Suppressor macrophage treated with lipopolysaccharide for 1 hour (primary cell): ENCODE data around the gene MAGEB17.
"Not testable (repeated sequence)": the region's sequence is repeated elsewhere in the genome, so short reads cannot be mapped to it uniquely, and the experiment has no call there.

Experiments
- DNase-seq, 3 donors: peaks; one replicate each; pipeline ENCODE4 v3.0.0-alpha.2; 2020 to 2022

The MAGEB17 gene, protein sequence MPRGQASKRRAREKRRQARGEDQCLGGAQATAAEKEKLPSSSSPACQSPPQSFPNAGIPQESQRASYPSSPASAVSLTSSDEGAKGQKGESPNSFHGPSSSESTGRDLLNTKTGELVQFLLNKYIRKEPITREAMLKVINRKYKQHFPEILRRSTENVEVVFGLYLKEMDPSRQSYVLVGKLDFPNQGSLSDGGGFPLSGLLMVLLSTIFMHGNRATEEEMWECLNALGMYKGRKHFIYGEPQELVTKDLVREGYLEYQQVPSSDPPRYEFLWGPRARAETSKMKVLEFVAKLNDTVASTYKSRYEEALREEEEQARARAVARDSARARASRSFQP

DNA sequence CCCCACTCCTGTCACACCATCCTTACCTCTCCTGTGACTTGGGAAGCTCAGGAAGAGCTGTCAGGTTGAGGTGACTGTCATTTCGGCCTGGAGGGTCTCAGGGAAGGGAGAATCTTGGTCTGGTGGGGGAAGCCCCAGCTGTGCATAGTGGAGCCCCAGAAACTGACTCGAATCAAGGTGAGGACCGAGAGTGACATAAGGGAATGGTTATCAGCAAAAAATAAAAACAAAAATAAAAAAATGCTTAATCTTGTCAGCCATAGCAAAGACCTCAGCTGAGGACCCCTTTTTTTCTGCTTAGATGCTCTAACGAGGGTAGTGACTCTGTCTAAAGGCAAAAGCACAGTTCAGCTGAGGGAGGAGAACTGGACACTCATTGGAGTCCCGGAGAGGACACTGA, at the start of gene MAGEB17:
TSS of gene MAGEB17 (plus strand) at position 301 of the 400 bp plus-strand sequence. CDS start 2,902 bp downstream, outside the sequence.
- no peak for DNase-seq

DNA sequence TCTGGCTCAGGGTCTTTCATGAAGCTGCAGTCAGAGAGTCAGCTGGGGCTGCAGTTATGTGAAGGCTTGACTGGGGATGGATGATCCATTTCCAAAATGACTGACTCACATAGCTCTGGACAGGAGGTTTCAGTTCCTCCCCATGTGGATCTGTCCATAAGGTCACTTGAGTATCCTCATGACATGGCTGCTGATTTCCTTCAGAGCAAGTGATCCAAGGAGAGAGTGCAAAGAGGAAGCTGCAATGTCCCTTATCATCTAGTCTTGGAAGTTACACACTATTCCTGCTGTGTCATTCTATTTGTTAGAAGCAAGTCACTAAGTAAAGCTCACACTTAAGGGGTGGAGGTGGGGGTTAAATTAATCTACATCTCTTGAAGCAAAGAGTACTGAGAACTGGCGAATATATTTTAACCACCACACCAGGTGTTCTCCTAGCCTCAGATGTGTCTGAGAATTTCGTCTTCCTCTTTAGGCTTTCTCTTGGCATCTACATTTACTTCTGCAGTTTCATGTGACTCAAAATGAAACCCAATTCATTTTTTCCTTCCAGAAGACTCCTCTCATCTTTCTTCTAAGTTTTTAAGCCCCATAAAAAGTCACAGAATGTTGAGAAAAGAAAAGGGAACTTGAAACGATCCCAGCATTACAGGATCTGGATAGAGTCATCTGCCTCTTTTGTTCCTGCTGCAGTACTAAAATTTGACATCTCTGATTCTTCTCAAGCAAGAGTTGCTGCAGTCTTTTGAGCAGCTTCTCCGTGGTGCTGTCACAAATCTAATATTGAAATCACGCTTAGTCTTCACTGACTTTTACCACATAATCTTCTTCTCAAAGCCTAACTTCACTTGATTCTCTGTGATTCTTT, 47.7 kb upstream of the MAGEB17 start:
- peak; percentile 55 to 72 (median 60) for DNase-seq

DNA sequence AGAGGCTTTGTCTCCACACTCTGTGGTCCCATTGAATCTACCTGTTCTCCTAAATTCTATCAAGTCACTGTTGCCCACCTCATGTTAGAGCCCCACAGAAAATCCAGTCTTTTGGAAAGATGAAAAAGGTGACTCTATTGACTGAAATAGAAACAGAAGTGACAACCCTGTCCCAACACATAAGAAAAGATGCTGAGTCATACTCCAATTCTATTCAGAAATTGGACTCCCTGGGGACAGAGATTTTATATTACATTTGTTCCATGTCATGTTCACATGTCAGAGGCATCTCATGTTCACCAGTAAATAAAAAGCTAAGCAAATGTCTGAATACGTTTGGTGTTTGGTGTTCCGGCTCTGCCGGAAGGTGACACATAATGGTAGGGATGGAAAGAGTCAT, 46.9 kb upstream of the MAGEB17 start:
- no peak for DNase-seq

DNA sequence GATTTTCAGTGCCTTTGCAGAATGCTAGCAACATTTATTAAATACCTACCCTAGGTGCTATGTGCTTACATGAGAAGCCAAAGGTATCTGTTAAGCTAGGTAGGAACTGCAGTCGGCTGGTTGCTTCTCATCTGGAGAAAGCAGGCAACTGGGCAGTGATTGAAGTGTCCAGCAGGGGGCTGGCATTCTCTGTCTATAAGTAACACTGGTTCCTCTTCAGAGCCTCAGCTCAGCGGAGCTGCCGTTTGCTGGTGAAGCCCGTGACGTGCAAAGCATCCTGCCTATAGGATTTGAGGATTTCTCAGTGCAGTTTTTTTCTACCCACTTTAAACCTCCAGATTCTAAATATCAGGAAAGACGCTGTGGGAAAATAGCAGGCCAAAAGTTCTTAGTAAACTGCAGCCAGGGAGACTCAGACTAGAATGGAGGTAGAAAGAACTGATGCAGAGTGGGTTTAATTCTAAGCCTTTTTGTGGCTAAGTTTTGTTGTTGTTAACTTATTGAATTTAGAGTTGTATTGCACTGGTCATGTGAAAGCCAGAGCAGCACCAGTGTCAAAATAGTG, 44.0 kb upstream of the MAGEB17 start, which contains the start of gene GRPR:
TSS of gene GRPR (plus strand) at position 344 of the 565 bp plus-strand sequence. CDS start 389 bp downstream, outside the sequence.
- DNase-seq, result peak; percentile 77 to 81 (median 79)

DNA sequence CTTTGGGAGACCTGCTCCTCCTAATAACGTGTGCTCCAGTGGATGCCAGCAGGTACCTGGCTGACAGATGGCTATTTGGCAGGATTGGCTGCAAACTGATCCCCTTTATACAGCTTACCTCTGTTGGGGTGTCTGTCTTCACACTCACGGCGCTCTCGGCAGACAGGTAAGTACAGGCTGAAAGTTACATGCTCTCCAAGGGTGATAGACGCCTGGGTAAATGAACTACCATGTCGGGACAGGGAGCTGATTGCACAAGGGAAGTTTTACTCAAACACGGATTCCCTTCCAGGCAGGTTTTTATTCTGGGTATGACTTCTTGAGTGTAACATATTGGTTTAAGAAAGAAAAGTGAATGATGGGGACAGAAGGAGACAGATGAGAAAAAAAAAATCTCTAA, 43.1 kb upstream of the MAGEB17 start:
- no peak for DNase-seq

DNA sequence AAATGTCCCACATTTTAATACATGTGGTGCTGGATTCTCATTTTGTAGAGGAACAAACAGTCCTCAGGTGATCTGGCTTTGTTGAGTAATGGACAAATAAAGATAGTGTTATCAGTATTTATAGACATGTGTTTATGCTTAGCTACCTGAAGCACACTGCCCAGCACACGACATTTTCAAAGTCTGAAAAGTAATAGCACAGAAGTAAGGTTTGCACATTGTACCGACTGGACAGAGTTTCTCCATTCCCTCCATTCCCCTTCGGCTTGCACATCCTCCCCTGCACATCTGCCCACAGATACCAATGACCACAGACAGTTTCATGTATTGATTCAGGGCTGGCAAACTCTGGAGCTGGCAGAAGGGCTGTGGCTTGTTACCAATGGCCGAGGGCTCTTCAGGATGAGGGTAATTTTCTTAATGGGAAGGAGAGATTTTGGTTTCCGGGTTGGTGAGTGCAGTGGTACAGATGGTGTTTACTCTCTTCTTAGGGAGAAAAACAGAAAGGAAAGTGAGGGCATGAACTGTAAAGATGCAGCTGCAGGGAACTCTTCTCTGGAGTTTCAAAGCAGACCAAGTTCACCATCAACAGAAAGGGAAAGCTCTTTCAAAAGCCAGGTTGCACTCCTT, 41.6 kb upstream of the MAGEB17 start:
- DNase-seq, result no peak

DNA sequence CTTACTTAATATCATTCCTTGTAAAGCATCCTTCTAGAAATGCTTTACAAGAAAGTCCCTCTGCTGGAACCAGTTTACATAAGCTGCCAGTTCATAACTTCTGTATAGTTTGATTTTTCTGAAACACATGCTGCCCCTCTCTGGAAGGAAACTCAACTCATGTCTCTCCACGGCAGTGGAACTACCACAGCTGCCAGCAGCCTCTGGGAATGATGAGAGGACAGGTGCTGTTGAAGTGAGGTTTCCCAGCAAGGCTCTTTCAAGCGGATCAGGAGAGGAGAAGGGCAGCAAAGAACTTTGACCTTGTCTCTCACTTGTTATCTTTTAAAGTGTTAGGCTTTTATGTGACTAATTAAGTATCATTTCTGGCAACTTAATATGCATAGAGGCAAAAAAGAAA, 36.6 kb upstream of the MAGEB17 start:
- no peak for DNase-seq

DNA sequence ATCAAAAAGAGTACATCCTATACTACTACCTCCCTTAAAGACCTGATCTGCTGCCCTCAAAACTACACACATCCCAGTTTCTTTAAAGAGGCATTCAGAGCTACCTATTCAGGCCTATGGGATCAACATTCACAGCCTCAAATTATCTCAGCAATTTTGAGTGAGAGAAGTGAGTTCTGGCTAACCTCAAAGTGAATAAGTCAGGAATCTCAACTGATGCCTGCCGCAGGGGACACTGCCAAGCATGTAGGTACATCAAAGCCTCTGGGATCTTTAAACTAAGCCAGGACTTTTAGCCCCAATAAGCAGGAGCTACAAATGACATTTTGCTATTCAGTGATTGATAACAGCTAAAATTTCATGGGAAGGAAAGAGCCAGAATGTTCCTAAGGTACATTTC, 32.3 kb upstream of the MAGEB17 start:
- DNase-seq, result no peak

DNA sequence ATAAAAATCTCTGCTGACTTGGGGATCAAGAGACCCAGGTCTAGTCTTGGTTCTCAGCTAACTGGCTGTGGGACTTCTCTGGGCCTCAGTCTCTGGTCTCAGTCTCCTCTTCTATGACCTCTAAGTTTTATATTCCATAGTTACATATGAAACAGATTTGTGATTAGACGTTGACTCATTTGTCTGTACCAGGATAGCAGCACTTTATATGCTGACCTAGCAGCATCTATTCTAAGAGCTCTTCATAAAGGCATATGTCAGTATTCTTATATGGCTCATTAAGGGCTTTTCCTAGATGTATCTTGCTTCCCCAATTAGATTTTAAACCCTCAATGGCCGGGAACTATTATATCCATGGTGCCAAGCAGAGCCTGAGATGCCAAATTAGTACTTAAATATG, 31.2 kb upstream of the MAGEB17 start:
- no peak for DNase-seq

DNA sequence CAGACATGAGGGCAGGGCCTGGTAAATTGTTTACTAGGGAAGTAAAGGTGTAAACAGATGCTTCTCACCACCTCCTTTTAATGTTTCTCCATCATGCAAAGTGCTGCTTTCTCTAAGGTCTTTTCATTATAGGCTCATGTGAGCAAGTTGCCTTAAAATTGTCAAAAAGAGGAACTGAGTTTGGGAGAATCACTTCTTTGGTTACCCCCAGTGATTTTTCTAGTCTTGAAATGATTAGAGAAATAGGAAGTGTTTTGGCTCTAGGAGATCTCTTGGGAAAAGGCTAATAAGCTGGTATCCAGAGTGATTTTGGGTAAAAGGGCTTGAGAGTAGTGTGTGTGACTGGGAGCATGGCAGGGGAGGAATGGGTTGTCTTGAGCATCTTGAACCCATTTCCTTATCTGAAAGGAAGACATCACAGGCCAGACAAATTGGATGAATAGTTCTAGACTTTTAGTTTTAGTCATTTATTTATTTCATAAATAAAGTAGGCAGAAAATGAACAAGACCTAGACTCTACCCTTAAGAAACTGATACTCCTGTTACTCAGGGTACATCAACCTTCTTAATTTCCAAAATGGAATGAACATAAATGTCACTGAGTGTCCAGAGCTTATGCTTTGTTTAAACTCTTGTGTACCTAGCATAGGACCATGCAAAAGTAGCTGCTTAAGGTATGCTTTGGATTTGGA, 29.7 kb upstream of the MAGEB17 start:
- DNase-seq, result peak in 2 of 3 donors; percentile 38 to 40

DNA sequence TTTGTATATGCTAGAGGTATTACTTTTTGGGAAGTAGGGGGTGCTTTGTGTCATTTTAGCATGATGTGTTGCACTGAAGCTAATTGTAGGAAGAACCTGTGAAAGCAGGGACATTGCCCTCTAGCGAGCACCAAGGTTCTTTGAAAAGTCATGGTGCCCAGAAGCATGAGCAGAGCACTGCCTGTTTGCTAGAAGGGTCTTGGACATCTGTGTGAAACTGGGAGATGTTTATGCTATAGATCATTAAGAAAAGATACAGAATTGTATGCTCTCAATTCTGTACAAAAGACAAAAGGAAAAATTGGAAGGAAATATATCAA, 29.2 kb upstream of the MAGEB17 start:
- DNase-seq, result peak in 1 of 3 donors; percentile 12

DNA sequence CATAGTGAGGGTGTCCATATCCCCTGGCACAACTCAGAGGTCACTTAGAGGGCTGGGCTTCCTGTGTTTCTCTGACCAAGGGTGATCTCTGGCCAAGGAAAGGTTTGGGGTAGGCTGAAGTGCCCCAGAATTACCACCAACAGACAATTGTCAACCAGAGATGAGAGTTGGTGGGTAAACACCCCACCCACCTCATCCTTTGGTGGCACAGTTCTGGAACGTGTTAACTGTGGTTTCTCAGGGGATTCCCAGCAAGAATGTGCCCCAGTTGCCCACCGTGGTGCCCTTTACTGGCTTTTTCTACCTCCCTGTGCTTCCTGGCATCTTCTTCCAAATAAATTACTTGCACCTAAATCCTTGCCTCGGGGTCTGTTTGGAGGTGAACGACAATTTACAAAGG, 26.8 kb upstream of the MAGEB17 start:
- no peak for DNase-seq

DNA sequence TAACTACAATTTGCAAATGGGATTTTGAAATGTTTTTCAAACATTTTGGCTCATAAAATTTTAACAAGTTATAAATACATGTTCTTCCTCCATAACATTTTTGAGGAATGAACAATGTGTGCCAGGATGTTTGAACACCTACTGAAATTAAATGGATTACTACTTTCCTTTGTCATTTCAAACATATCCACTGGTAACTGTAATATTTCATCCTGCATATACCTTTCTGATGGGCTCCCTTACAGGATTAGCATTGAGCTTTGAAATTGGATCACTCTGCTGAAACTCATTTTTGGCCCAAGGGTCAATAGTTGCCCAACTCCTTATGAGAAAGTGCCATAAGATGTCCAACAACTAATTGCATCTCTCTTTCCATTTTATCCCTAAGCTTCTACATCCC, 26.3 kb upstream of the MAGEB17 start:
- DNase-seq, result no peak

DNA sequence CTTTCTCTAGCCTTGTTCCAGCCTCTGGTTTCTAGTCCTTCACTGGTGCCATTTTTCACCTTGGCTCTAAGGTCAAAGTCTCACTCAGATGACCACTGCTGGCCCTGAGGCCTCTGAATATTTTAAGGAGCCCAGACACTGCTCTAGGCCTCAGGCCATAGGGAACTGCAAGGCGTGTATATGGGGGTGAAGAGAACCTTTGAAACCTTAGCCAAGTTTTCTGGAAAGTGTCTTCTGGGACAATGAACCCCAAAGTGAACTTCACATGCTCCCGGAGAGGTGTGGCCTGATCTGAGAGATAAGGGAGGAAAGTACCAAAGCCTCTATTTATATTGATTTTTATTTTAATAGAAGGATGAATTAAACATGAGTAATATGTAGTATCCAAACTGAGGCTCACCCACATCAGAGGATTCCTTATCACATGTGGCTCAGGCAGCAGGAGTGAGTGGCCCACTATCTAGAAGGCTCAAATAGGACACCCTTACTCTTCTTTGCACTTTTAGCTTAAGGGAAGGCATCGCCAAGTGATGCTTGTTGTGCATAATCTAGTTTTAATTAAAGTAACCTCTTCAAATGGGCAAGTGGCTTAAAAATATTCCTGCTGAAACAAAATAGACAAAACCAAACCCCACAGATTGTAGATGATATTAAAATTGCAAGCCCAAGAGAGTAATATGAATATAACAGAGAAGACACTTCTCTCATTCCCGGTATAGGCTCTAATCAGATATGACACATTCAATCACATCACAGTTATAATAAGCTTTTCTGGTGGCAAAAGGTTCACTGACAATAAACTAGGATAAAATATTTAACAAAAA, 25.6 kb upstream of the MAGEB17 start:
- DNase-seq, result no peak

DNA sequence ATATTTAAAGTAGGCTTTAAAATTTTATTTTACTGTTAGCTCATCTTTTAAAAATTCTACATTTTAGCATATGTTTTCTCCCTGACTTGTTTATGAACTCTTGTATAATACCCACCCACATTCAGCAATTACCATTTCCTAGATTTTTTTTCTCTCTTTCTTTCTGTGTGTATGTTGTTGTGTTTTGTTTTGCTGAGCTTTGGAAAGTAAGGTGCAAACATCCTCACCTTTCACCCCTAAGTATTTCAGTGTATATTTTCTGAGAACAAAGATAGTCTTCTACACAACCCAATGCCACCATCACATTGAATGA, 25.1 kb upstream of the MAGEB17 start:
- no peak for DNase-seq

DNA sequence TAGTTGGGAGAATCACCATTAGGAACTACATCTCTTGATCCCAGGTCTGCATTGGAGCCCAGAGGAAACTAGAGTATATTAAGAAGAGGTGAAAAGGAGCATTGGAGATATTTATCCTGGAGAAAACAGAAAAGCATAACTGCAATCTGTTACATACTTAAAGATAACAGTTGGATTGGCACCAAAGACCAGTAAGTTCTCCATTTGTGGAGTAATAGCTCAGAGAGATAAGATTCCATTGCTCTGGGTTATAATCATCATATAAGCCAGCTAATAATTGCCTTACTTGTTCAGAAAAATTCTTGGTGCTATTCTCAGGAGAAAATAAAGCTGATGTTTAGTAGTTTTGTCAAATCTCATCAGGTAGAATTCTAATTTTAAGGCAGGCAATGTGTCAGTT, 23.3 kb upstream of the MAGEB17 start:
- DNase-seq, result no peak

DNA sequence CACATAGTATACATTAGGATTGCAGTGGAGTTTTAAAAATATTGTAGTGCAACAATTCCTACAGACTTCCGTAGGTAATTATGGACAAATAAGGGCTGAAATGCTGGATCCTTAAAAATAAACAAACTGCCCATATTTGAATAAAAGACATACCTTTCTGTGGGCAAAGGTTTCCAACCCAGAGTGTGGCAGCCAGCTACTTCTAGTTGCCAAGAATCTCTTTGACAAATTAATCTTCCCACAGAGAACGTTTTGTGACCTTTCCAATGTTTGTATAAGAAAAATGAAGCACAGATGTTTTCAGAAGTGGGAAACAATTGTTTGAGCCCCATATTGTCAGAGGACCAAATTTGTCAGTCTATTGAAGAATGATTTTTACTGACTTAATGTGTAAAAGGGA, 22.9 kb upstream of the MAGEB17 start:
- DNase-seq, result no peak

DNA sequence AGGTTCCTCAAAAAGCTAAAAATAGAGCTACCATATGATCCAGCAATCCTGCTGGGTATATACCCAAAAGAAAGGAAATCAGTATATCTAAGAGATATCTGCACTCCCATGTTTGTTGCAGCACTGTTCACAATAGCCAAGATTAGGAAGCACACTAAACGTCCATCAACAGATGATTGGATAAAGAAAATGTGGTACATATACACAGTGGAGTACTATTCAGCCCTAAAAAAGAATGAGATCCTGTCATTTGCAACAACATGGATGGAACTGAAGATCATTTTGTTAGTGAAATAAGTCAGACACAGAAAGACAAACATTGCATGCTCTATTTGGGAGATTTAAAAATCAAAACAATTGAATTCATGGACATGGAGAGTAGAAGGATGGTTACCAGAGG, 22.2 kb upstream of the MAGEB17 start:
- not testable (repeated sequence) for DNase-seq

DNA sequence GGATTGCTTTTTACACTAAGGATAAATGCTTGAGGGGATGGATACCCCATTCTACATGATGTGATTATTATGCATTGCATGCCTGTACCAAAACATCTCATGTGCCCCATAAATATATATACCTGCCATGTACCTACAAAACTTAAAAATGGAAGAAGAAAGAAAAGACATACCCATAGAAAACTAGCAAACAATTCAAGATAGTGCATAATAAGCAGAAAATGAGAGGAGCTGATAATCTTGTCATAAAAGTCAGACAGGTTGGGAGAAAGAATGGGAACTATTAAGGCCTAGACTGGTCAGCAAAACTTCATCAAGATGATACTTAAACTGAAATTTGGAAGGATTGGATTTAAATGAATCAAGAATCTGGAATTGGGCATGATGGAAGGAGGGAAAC, 21.6 kb upstream of the MAGEB17 start:
- DNase-seq, result no peak

DNA sequence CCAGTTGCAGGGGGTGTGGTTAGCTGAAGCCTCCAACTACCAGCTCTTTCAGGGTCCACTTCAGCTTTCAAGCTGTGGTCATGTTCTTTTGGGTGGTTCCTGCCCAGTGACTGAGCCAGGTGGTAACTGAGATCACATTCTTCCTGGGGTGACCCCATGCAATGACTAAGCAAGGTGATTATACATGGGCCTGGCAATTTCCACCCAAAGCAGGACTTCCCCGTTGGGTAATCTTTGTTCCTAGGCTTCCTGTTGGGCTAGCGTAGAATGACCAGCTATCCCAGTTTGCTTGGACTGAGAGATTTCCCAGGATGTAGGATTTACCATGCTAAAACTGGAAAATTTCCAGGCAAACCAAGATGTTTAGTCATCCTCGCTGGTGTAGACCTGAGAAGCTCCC, 18.4 kb upstream of the MAGEB17 start:
- DNase-seq, result no peak

DNA sequence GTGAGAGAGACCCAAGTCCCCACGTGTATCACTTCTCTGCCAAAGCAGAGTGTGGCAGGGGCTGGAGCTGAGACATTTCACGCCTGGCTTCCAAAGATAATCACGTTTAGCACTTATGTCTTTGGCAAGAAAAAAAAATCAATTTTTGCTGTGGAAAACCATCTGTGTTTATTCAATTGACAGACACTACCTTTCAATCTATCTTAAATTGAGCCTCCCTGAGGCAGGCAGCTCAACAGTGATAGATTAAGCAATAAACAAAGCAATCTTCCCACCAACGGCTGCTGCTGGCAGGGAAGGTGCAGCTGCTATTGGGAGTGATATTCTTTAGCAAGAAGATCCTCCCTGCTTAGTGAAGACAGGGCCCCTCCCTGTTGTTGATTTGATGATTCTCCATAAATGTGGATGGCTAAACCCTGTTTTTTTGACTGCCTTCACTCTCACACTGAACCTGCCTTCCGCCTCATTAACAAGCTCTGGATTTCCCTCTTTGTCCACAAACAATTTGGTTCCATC, 11.6 kb upstream of the MAGEB17 start:
- DNase-seq, result no peak
